H1 (cell line): ENCODE data around the gene FKBP6. TPM values are rescaled to one million over a fixed set of nuclear protein-coding genes. Genes with fewer than 3 reads are reported as not detected.

Source experiments
- CTCF ChIA-PET: fragments of 300-600 bp; sonication (Branson Sonifier 250); formaldehyde crosslinking; loops from one replicate; lab custom pipeline; 2021; ENCODE audit not compliant: partially characterized antibody; lab: Charles Lee
- POLR2A ChIA-PET: fragments of 300-600 bp; sonication (Branson Sonifier 250); formaldehyde crosslinking; loops from one replicate; lab custom pipeline; 2021; ENCODE audit warnings: inconsistent platforms; ENCODE audit not compliant: partially characterized antibody; lab: Charles Lee
- DNase-seq, 2 experiments: peaks; one replicate each; pipeline versions ENCODE4 v3.0.0 to v3.0.0-alpha.2; 2010 to 2022; ENCODE audit warnings: low spot score in 2 of 2, low read depth in 1 of 2, mixed read lengths in 1 of 2
- FAIRE-seq: peaks from 2 replicates; lab custom pipeline; 2011; peaks lifted over from hg19 to GRCh38; lab: Jason Lieb, UNC
- H2AFZ ChIP-seq: 2 replicates; pipeline ENCODE4 v1.8.1; 2012; ENCODE audit warnings: low read length, inconsistent platforms
- H2AK5ac ChIP-seq: 2 replicates; pipeline ENCODE4 v1.6.1; 2013; ENCODE audit warnings: low read depth, low read length
- H2BK120ac ChIP-seq: replicated peaks from 2 replicates; pipeline ENCODE3; 2013; ENCODE audit warnings: low read depth, low read length, inconsistent platforms
- H2BK12ac ChIP-seq: 2 replicates; pipeline ENCODE4 v1.6.1; 2013; ENCODE audit warnings: low read depth, low read length
- H2BK15ac ChIP-seq: 2 replicates; pipeline ENCODE4 v1.6.1; 2013; ENCODE audit warnings: low read length
- H2BK20ac ChIP-seq: 2 replicates; pipeline ENCODE4 v1.6.1; 2013; ENCODE audit warnings: low read length
- H2BK5ac ChIP-seq: 2 replicates; pipeline ENCODE4 v1.6.1; 2013; ENCODE audit warnings: low read depth, low read length
- H3K14ac ChIP-seq: 2 replicates; pipeline ENCODE4 v1.6.1; 2013; ENCODE audit warnings: inconsistent platforms; ENCODE audit not compliant: insufficient read length
- H3K18ac ChIP-seq: 2 replicates; pipeline ENCODE4 v1.6.1; 2013; ENCODE audit warnings: low read length; ENCODE audit errors: extremely low read depth
- H3K23ac ChIP-seq: 2 replicates; pipeline ENCODE4 v1.6.1; 2013; ENCODE audit warnings: inconsistent platforms; ENCODE audit not compliant: insufficient read length
- H3K23me2 ChIP-seq: 2 replicates; pipeline ENCODE4 v1.6.1; 2013; ENCODE audit warnings: low read depth, low read length
- H3K27ac ChIP-seq: 2 replicates; pipeline ENCODE4 v1.6.1; 2011; ENCODE audit warnings: low read depth, low read length, inconsistent platforms
- H3K27me3 ChIP-seq, 4 experiments: replicated peaks in 1 of 4; 1 replicate in 1 of 4; 2 replicates in 3 of 4; pipeline versions ENCODE4 v1.6.1 to v1.8.1; 2011 to 2013; ENCODE audit warnings: low read length in 3 of 4, mild to moderate bottlenecking in 3 of 4, inconsistent platforms in 2 of 4, mixed read lengths in 2 of 4, moderate library complexity in 1 of 4; ENCODE audit not compliant: control insufficient read depth in 3 of 4, insufficient read depth in 3 of 4; ENCODE audit errors: extremely low read depth in 1 of 4
- H3K36me3 ChIP-seq, 4 experiments: 2 replicates each; pipeline versions ENCODE4 v1.6.1 to v1.8.1; 2011 to 2013; ENCODE audit warnings: mild to moderate bottlenecking in 4 of 4, low read length in 3 of 4, moderate library complexity in 2 of 4, control low read depth in 1 of 4, inconsistent platforms in 1 of 4; ENCODE audit not compliant: insufficient read depth in 4 of 4, control insufficient read depth in 2 of 4
- H3K4ac ChIP-seq: replicated peaks from 2 replicates; pipeline ENCODE3; 2013; ENCODE audit warnings: low read length, low read depth, mixed read lengths, inconsistent platforms; ENCODE audit not compliant: insufficient read length
- H3K4me1 ChIP-seq, 4 experiments: replicated peaks in 1 of 4; 1 replicate in 1 of 4; 2 replicates in 3 of 4; pipeline versions ENCODE4 v1.6.1 to v1.8.1; 2011 to 2013; ENCODE audit warnings: low read length in 3 of 4, inconsistent platforms in 2 of 4, mixed read lengths in 1 of 4; ENCODE audit not compliant: insufficient read depth in 4 of 4, control insufficient read depth in 3 of 4
- H3K4me2 ChIP-seq, 2 experiments: 2 replicates each; pipeline versions ENCODE4 v1.6.1 to v1.8.1; 2011 to 2013; ENCODE audit warnings: low read depth in 2 of 2, low read length in 2 of 2, control low read depth in 1 of 2, inconsistent platforms in 1 of 2, mild to moderate bottlenecking in 1 of 2; ENCODE audit not compliant: insufficient read depth in 1 of 2
- H3K4me3 ChIP-seq, 4 experiments: fragments of 200-600, 300-600 bp in 1 of 4; sonication (generic), shearing (Covaris generic), sonication (Bioruptor Twin) in 1 of 4; 2 replicates each; pipeline versions ENCODE4 v1.5.1 to v1.8.1; 2011 to 2016; ENCODE audit warnings: low read length in 4 of 4, low read depth in 3 of 4, control low read depth in 2 of 4, inconsistent platforms in 2 of 4, mild to moderate bottlenecking in 2 of 4, mixed read lengths in 1 of 4, moderate library complexity in 1 of 4; ENCODE audit not compliant: insufficient read depth in 2 of 4; ENCODE audit errors: extremely low read depth in 1 of 4
- H3K56ac ChIP-seq: replicated peaks from 2 replicates; pipeline ENCODE3; 2013; ENCODE audit warnings: low read depth, mild to moderate bottlenecking, mixed read lengths, low read length, inconsistent platforms; ENCODE audit not compliant: insufficient read length
- H3K79me1 ChIP-seq: 2 replicates; pipeline ENCODE4 v1.6.1; 2013; ENCODE audit warnings: low read depth, low read length, control low read depth
- H3K79me2 ChIP-seq, 2 experiments: 2 replicates each; pipeline versions ENCODE4 v1.6.1 to v1.8.1; 2012 to 2013; ENCODE audit warnings: low read length in 2 of 2, mild to moderate bottlenecking in 2 of 2, inconsistent platforms in 1 of 2; ENCODE audit not compliant: insufficient read depth in 2 of 2, control insufficient read depth in 1 of 2
- H3K9ac ChIP-seq, 4 experiments: replicated peaks in 1 of 4; 1 replicate in 1 of 4; 2 replicates in 3 of 4; pipeline versions ENCODE4 v1.6.1 to v1.8.1; 2011 to 2013; ENCODE audit warnings: low read depth in 3 of 4, low read length in 3 of 4, control low read depth in 2 of 4, mild to moderate bottlenecking in 2 of 4, moderate library complexity in 2 of 4, inconsistent platforms in 1 of 4; ENCODE audit errors: extremely low read depth in 1 of 4
- H3K9me3 ChIP-seq, 2 experiments: 2 replicates each; pipeline versions ENCODE4 v1.6.1 to v1.8.1; 2012 to 2013; ENCODE audit warnings: mild to moderate bottlenecking in 2 of 2, moderate library complexity in 2 of 2, control low read depth in 1 of 2, inconsistent platforms in 1 of 2, low read depth in 1 of 2, low read length in 1 of 2, mixed read lengths in 1 of 2; ENCODE audit not compliant: insufficient read depth in 2 of 2
- H4K20me1 ChIP-seq, 2 experiments: replicated peaks in 1 of 2; 2 replicates each; pipeline versions ENCODE3 to v1.8.1; 2011 to 2013; ENCODE audit warnings: inconsistent platforms in 2 of 2, low read length in 2 of 2, mild to moderate bottlenecking in 1 of 2; ENCODE audit not compliant: insufficient read depth in 2 of 2, control insufficient read depth in 1 of 2
- H4K5ac ChIP-seq: 2 replicates; pipeline ENCODE4 v1.6.1; 2013; ENCODE audit warnings: low read length, low read depth, mixed read lengths, inconsistent platforms; ENCODE audit not compliant: insufficient read length
- H4K8ac ChIP-seq: 2 replicates; pipeline ENCODE4 v1.8.0; 2013; ENCODE audit warnings: mild to moderate bottlenecking, moderate library complexity, low read length, inconsistent platforms; ENCODE audit not compliant: insufficient read depth; ENCODE audit errors: extremely low read depth
- H4K91ac ChIP-seq: replicated peaks from 2 replicates; pipeline ENCODE3; 2013; ENCODE audit warnings: low read length, mixed read lengths, inconsistent platforms; ENCODE audit not compliant: insufficient read length
- CHD1 ChIP-seq: IDR thresholded peaks from 2 replicates; pipeline ENCODE4 v1.6.1; 2012; ENCODE audit warnings: low read depth, low read length, improper control_type of control experiment
- CTBP2 ChIP-seq: IDR thresholded peaks from 2 replicates; pipeline ENCODE4 v1.7.0; 2011; ENCODE audit warnings: borderline replicate concordance, mild to moderate bottlenecking, moderate library complexity, mixed read lengths, low read length; ENCODE audit not compliant: insufficient read depth, insufficient read length
- EP300 ChIP-seq, 2 experiments: IDR thresholded peaks; 1 replicate in 1 of 2; 2 replicates in 1 of 2; pipeline ENCODE4 v1.6.1; 2011 to 2012; ENCODE audit warnings: low read depth in 2 of 2, low read length in 2 of 2, mild to moderate bottlenecking in 2 of 2, borderline replicate concordance in 1 of 2, inconsistent platforms in 1 of 2, moderate library complexity in 1 of 2
- JUN ChIP-seq: IDR thresholded peaks from 2 replicates; pipeline ENCODE4 v1.6.1; 2011; ENCODE audit warnings: low read depth, mild to moderate bottlenecking, improper control_type of control experiment, low read length
- JUND ChIP-seq: IDR thresholded peaks from 2 replicates; pipeline ENCODE4 v1.6.1; 2011; ENCODE audit warnings: mild to moderate bottlenecking, improper control_type of control experiment, low read length
- KDM4A ChIP-seq: IDR thresholded peaks from one replicate; pipeline ENCODE4 v1.7.1; 2012; ENCODE audit warnings: low read depth, mild to moderate bottlenecking, moderate library complexity, low read length, inconsistent platforms; ENCODE audit not compliant: severe bottlenecking
- RXRA ChIP-seq: IDR thresholded peaks from 2 replicates; pipeline ENCODE4 v1.6.1; 2011; ENCODE audit warnings: low read depth, mild to moderate bottlenecking, low read length, moderate library complexity; ENCODE audit not compliant: insufficient read depth
- SIRT6 ChIP-seq: IDR thresholded peaks from one replicate; pipeline ENCODE4 v1.7.1; 2012; ENCODE audit warnings: low read length, inconsistent platforms
- WGBS, 2 experiments: shearing (Covaris generic) in 1 of 2; methylation state at CpG; one replicate each; pipeline versions ENCODE4 v1.1.6 to v1.1.7; 2013 to 2015; ENCODE audit warnings: low lambda C conversion rate in 2 of 2, mixed read lengths in 2 of 2, inconsistent platforms in 1 of 2, low coverage in 1 of 2, missing lambda C conversion rate in 1 of 2; ENCODE audit not compliant: insufficient replicate concordance in 2 of 2, insufficient coverage in 1 of 2, insufficient read length in 1 of 2; ENCODE audit errors: extremely low coverage in 1 of 2, missing lambda C conversion rate in 1 of 2; 5-methylcytosine and 5-hydroxymethylcytosine counted together
- polyA plus RNA-seq, 7 experiments: library from polyadenylated mRNA; depleted of rRNA in 3 of 7; stranded (reverse) in 5 of 7; unstranded in 2 of 7; fragments of >200 nt in 5 of 7; fragments of 200-250 nt in 2 of 7; gene quantifications; 1 replicate in 5 of 7; 2 replicates in 1 of 7; 4 replicates in 1 of 7; pipeline versions ENCODE4 v1.2.1 to v1.2.3, GENCODE V29; 2011 to 2013; ENCODE audit warnings: missing spikeins in 2 of 7, mixed read lengths in 2 of 7
- total RNA-seq: library from RNA; stranded (reverse); fragmentation: NEBNext Ultra II Directional; extraction: Animal tissue kit (Norgen Biotek cat#: 25700); gene quantifications from 2 replicates; pipeline ENCODE4 v1.2.1, GENCODE V29; 2021
- TF ChIP-seq, protein P1 (sequence below): IDR thresholded peaks from 2 replicates; pipeline ENCODE4 v1.6.1; 2012; ENCODE audit warnings: inconsistent platforms

The FKBP6 gene
- total and polyA plus RNA-seq, 2 of the 8 experiments (the other 6 are each of a cell fraction or from before 2014, with no cell fraction given): 0.14 to 0.19 TPM

DNA sequence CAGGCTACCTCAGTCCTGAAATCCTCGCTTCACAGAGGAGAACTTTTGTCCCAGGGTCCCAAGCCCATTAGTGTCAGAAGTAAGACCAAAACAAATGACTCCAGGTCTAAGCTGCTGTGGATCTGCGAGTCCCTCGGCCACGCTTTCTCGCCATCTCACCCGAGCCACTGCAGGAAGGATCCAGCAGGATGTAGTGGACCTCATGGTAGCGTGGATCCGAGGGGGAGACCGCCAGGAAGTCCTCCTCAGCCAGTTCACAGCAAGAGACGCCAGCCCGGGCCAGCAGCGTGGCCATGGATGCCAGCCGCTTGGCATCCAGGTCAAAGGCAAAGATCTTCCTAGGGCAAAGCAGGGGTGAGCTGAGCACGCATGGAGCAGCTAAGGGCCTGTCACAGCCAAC is 23.9 kb upstream of the FKBP6 start:
- 90% methylated on average over 14 of the region's 14 CpGs; no CpG with 5 or more reads in 1 of the 2 experiments for WGBS, 2 experiments
- Histone ChIP-seq H2AFZ (no peak overlapping the region), H3K27me3 (no peaks in the 10 kb centered on the region), H2AK5ac (no peak overlapping the region), H3K9ac (no peak overlapping the region), H3K14ac (no peak overlapping the region), H4K91ac (no peak overlapping the region), H2BK20ac (no peak overlapping the region), H2BK15ac (no peak overlapping the region), H3K4me1 (no peaks in the 10 kb centered on the region; a peak in 2 of 7 replicates)
- FAIRE-seq: no peak
- POLR2A ChIA-PET: no interaction called here
- TF ChIP-seq JUN: no peak
- TF ChIP-seq SIRT6: no peak
- no peak for TF ChIP-seq CHD1
- no peak for TF ChIP-seq KDM4A
- TF ChIP-seq, protein P1, sequence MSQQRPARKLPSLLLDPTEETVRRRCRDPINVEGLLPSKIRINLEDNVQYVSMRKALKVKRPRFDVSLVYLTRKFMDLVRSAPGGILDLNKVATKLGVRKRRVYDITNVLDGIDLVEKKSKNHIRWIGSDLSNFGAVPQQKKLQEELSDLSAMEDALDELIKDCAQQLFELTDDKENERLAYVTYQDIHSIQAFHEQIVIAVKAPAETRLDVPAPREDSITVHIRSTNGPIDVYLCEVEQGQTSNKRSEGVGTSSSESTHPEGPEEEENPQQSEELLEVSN: no peak
- TF ChIP-seq JUND: no peak
- TF ChIP-seq CTBP2: no peak
- no peak for TF ChIP-seq RXRA
- no peak for TF ChIP-seq EP300 (IDR thresholded peaks at IDR 0.05; ENCODE audit: borderline replicate concordance in 1 of 2, low read depth in 2 of 2, low read length in 2 of 2)
- TF ChIP-seq, all 59 proteins: peak for 0
- no peak overlapping the region for H3K18ac ChIP-seq
- H3K4me3 ChIP-seq: no peak overlapping the region
- no peak overlapping the region for H2BK120ac ChIP-seq
- H4K5ac ChIP-seq: no peak overlapping the region
- H3K36me3 ChIP-seq: peaks cover 7 to 34% (median 20%) of the 10 kb centered on the region in 4 experiments
- H3K9me3 ChIP-seq: no peaks in the 10 kb centered on the region
- no peak overlapping the region for H4K8ac ChIP-seq
- H4K20me1 ChIP-seq: peaks cover 0 to 2% of the 10 kb centered on the region in 2 experiments
- DNase-seq: no peak
- H3K27ac ChIP-seq: no peak overlapping the region
- H3K4ac ChIP-seq: no peak overlapping the region
- H3K4me2 ChIP-seq: no peak overlapping the region
- no peak overlapping the region for H2BK12ac ChIP-seq
- CTCF ChIA-PET: interaction anchor here (1.0 to 2.0 kb wide), 2 partner anchors 20 to 147 kb away, joined by 4 to 5 read pairs; no protein-coding TSS in a partner anchor
- H3K79me1 ChIP-seq: peaks cover 2% of the 10 kb centered on the region; the same call in 1 of the 2 replicates
- H3K23me2 ChIP-seq: peaks cover 7% of the 10 kb centered on the region; the same call in 1 of the 2 replicates
- peaks cover 3 to 21% of the 10 kb centered on the region in 2 experiments; a peak in 3 of 4 replicates for H3K79me2 ChIP-seq
- no peak overlapping the region for H2BK5ac ChIP-seq
- no peak overlapping the region for H3K23ac ChIP-seq
- H3K56ac ChIP-seq: no peak overlapping the region
